Measurements from ENCODE around the gene CAPZB.

CAPZB gene

GRCh38 chr1:19371226-19372135, 113.9 kb downstream of the CAPZB start:
- DNase-seq (ENCODE audit: low read depth in 2 of 2, low spot score in 1 of 2) = no peak

- no peak for DNase-seq (ENCODE audit: low read depth in 2 of 2, low spot score in 1 of 2)
Measured at GRCh38 chr1:19370453-19371170, 114.7 kb downstream of the CAPZB start.

GRCh38 chr1:19369396-19370090, 115.8 kb downstream of the CAPZB start:
- no peak for DNase-seq (ENCODE audit: low read depth in 2 of 2, low spot score in 1 of 2)

- no peak for DNase-seq (ENCODE audit: low read depth in 2 of 2, low spot score in 1 of 2)
Measured at GRCh38 chr1:19368964-19369363, 116.4 kb downstream of the CAPZB start.

- no peak for DNase-seq (ENCODE audit: low read depth in 2 of 2, low spot score in 1 of 2)
Measured at GRCh38 chr1:19368050-19368449, 117.3 kb downstream of the CAPZB start.

- DNase-seq (ENCODE audit: low read depth in 2 of 2, low spot score in 1 of 2) = no peak
Measured at GRCh38 chr1:19367584-19368041, 117.7 kb downstream of the CAPZB start.

- DNase-seq (ENCODE audit: low read depth in 2 of 2, low spot score in 1 of 2) = no peak
Measured at GRCh38 chr1:19366599-19367536, 118.5 kb downstream of the CAPZB start.

- no peak for DNase-seq (ENCODE audit: low read depth in 2 of 2, low spot score in 1 of 2)
Measured at GRCh38 chr1:19365721-19366120, 119.6 kb downstream of the CAPZB start.

- DNase-seq (ENCODE audit: low read depth in 2 of 2, low spot score in 1 of 2) = no peak
Measured at GRCh38 chr1:19363536-19364152, 121.7 kb downstream of the CAPZB start.

- DNase-seq (ENCODE audit: low read depth in 2 of 2, low spot score in 1 of 2) = no peak
Measured at GRCh38 chr1:19361611-19362147, 123.7 kb downstream of the CAPZB start.

- DNase-seq (ENCODE audit: low read depth in 2 of 2, low spot score in 1 of 2) = no peak
Measured at GRCh38 chr1:19360843-19361610, 124.3 kb downstream of the CAPZB start.

- no peak for DNase-seq (ENCODE audit: low read depth in 2 of 2, low spot score in 1 of 2)
Measured at GRCh38 chr1:19360432-19360831, 124.9 kb downstream of the CAPZB start.

- no peak for DNase-seq (ENCODE audit: low read depth in 2 of 2, low spot score in 1 of 2)
Measured at GRCh38 chr1:19360016-19360415, 125.3 kb downstream of the CAPZB start.

- DNase-seq (ENCODE audit: low read depth in 2 of 2, low spot score in 1 of 2) = no peak
Measured at GRCh38 chr1:19359357-19359756, 126.0 kb downstream of the CAPZB start.

GRCh38 chr1:19358710-19359109, 126.6 kb downstream of the CAPZB start:
- DNase-seq (ENCODE audit: low read depth in 2 of 2, low spot score in 1 of 2) = no peak

GRCh38 chr1:19357299-19357986, 127.9 kb downstream of the CAPZB start:
- DNase-seq (ENCODE audit: low read depth in 2 of 2, low spot score in 1 of 2) = no peak

GRCh38 chr1:19356266-19356665, 129.1 kb downstream of the CAPZB start:
- no peak for DNase-seq (ENCODE audit: low read depth in 2 of 2, low spot score in 1 of 2)

GRCh38 chr1:19354531-19354981, 130.8 kb downstream of the CAPZB start:
- no peak for DNase-seq (ENCODE audit: low read depth in 2 of 2, low spot score in 1 of 2)

Data from stimulated activated CD8-positive, alpha-beta memory T cell treated with anti-CD3 and anti-CD28 coated beads, Interleukin-4, amount 100 ng/mL, for 1 hour (primary cell).